OCI-LY3 (cell line): ENCODE results near the gene CCIN.

Experiments used
- EZH2phosphoT487 ChIP-seq: fragments of 200-600 bp; shearing (Covaris generic); IDR thresholded peaks from 2 replicates; pipeline ENCODE4 v1.6.1; 2018; ENCODE audit warnings: antibody characterized with exemption, mixed run types, low read depth
- TF ChIP-seq, protein P1 (sequence below): fragments of 200-600, 300-600 bp; sonication (generic); IDR thresholded peaks from 2 replicates; pipeline ENCODE4 v1.5.1; 2014; ENCODE audit warnings: antibody characterized with exemption, low read length, low read depth

DNA sequence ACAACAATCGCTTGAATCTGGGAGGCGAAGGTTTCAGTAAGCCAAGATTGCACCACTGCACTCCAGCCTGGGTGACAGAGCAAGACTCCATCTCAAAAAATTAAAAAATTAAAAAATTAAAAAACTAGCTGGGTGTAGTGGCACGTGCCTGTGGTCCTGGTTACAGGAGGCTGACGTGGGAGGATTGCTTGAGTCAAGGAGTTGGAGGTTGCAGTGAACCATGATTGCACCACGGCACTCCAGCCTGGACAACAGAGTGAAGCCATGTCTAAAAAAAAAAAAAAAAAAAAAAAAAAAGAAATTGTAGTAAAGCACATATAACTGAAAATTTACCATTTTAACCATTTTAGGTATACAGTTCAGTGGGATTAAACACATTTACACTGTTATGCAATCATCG is 13.1 kb upstream of the CCIN start:
- TF ChIP-seq, protein P1, sequence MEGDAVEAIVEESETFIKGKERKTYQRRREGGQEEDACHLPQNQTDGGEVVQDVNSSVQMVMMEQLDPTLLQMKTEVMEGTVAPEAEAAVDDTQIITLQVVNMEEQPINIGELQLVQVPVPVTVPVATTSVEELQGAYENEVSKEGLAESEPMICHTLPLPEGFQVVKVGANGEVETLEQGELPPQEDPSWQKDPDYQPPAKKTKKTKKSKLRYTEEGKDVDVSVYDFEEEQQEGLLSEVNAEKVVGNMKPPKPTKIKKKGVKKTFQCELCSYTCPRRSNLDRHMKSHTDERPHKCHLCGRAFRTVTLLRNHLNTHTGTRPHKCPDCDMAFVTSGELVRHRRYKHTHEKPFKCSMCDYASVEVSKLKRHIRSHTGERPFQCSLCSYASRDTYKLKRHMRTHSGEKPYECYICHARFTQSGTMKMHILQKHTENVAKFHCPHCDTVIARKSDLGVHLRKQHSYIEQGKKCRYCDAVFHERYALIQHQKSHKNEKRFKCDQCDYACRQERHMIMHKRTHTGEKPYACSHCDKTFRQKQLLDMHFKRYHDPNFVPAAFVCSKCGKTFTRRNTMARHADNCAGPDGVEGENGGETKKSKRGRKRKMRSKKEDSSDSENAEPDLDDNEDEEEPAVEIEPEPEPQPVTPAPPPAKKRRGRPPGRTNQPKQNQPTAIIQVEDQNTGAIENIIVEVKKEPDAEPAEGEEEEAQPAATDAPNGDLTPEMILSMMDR = no peak
- TF ChIP-seq EZH2phosphoT487 = no peak
